ENCODE measurements around the gene ATG4C.

GRCh38 chr1:62904856-62905225 lies 120.9 kb downstream of the ATG4C start:
- TF ChIP-seq EZH2 (IDR thresholded peaks at IDR 0.05): no peak
- no peak for TF ChIP-seq POLR2AphosphoS5 (IDR thresholded peaks at IDR 0.05; ENCODE audit: borderline replicate concordance, low read depth, low read length)

Data from SK-N-MC (cell line).